Astrocyte of the cerebellum (primary cell): ENCODE results near the gene MCCC1.

Experiments
- DNase-seq: peaks from one replicate; pipeline ENCODE4 v3.0.0-alpha.2; 2011; ENCODE audit warnings: low read depth
- H3K4me3 ChIP-seq: 2 replicates; pipeline ENCODE4 v1.5.1; 2011; ENCODE audit warnings: mild to moderate bottlenecking, low read depth, low read length, moderate library complexity
- in situ Hi-C: cut with HindIII; loops from 2 replicates; pipeline ENCODE4 v1.10.0; 2017; ENCODE audit warnings: low sequenced_read_pairs
- TF ChIP-seq, protein P1 (sequence below): IDR thresholded peaks from 2 replicates; pipeline ENCODE4 v1.5.1; 2012; ENCODE audit warnings: low read length, low read depth, moderate library complexity, mild to moderate bottlenecking; ENCODE audit errors: missing control alignments

The MCCC1 gene

DNA sequence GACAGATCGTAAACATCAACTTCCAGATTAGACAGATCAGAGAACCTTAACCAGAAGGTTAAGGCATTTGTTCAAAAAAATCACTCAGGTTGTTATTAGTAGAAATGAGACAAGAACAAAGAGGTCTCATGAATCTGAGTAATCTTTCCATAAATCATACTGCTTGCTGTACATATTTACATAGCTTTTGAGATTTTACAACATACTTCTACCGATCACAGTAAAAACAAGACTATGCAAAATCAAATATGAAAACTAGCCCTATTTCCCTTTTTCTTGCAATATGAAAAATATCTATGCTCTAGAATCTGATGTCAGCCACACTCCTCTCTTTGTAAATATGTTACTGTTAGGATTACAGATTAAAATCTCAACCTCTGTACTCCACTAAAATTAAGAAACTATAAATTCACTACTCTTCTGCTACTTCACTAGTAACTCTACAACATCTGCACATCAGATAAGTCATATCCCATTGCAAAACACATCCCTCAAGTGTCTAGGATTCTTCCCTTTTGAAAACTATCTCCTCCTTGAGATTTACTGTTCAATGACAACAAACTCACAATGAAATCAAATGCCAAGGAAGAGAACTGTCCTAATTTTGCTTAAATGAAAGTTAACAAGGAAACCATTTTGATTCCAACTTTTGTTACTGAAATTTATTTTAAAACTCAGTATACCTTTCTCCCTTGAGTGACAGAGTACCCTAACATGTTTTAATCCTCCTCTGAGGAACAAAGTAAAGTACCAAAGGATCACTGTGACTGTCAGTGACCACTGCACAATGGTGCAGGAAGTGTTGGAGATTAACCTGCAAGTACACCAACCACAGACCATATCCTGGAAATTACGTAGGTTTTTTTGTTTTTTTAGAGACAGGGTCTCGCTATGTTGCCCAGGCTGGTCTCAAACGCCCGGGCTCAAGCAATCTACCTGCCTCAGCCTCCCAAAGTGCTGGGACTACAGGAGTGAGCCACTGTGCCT, 131.8 kb downstream of the MCCC1 start:
- no peak for DNase-seq
- TF ChIP-seq, protein P1, sequence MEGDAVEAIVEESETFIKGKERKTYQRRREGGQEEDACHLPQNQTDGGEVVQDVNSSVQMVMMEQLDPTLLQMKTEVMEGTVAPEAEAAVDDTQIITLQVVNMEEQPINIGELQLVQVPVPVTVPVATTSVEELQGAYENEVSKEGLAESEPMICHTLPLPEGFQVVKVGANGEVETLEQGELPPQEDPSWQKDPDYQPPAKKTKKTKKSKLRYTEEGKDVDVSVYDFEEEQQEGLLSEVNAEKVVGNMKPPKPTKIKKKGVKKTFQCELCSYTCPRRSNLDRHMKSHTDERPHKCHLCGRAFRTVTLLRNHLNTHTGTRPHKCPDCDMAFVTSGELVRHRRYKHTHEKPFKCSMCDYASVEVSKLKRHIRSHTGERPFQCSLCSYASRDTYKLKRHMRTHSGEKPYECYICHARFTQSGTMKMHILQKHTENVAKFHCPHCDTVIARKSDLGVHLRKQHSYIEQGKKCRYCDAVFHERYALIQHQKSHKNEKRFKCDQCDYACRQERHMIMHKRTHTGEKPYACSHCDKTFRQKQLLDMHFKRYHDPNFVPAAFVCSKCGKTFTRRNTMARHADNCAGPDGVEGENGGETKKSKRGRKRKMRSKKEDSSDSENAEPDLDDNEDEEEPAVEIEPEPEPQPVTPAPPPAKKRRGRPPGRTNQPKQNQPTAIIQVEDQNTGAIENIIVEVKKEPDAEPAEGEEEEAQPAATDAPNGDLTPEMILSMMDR, result no peak
- in situ Hi-C loops, result no loop called here
- H3K4me3 ChIP-seq, result no peak overlapping the region

DNA sequence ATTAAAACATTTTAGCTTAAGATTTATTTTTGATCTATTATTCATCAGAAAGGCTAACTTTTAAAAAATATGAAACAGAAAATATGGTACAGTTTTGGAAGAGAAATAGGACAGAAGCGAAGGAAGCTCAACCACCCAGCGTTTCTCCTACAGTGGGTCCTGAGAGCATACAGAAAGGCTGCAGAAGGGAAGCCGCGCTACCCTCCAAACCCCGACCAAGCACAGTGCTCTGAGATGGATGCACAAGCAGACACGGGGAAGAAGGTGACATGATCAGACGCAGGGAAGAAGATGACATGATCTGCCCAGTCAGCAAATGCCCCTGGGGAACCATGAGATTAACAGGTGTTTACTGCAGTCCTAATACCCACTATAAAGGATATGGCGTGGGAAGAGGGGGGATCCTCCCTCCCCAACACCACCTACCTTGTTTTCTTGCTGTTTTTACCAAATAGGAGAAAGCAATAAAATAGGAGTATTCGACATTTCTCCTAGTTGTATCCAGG, 133.4 kb downstream of the MCCC1 start:
- no peak overlapping the region for H3K4me3 ChIP-seq
- TF ChIP-seq, protein P1, result no peak
- DNase-seq, result no peak
- in situ Hi-C loops, result no loop called here
